NB4 (cell line): ENCODE data around the gene NLGN4Y.

Experiments used
- CTCF ChIP-seq: IDR thresholded peaks from one replicate; pipeline ENCODE4 v1.5.1; 2012; ENCODE audit warnings: low read depth, low read length
- POLR2A ChIP-seq: IDR thresholded peaks from 2 replicates; pipeline ENCODE4 v1.6.1; 2011; ENCODE audit warnings: mild to moderate bottlenecking; ENCODE audit not compliant: insufficient read length; ENCODE audit errors: extremely low read depth

- TF ChIP-seq POLR2A (no peak), CTCF (no peak)
Observed at GRCh38 chrY:14618513-14618912, 94.2 kb downstream of the NLGN4Y start.
